RWPE1 (cell line): Measurements from ENCODE around the gene USF2.

ENCODE experiments used
- CTCF ChIA-PET: fragments of 350-600 bp; sonication (Branson Sonifier 250); formaldehyde crosslinking; extraction: SDS; loops from one replicate; lab custom pipeline; 2021; lab: Yijun Ruan, JAX
- POLR2A ChIA-PET: fragments of 400-600 bp; formaldehyde crosslinking; extraction: SDS; loops from one replicate; lab custom pipeline; 2020; ENCODE audit warnings: antibody characterized with exemption; ENCODE audit not compliant: low non-redundant PET; lab: Yijun Ruan, JAX
- DNase-seq: peaks from one replicate; pipeline ENCODE4 v3.0.0; 2012; ENCODE audit warnings: low spot score
- H3K27ac ChIP-seq: fragments of 450-650 bp; 2 replicates; pipeline ENCODE4 v1.5.1; 2017
- TF ChIP-seq, protein P1 (sequence below): fragments of 450-650 bp; conservative IDR thresholded peaks from 2 replicates; pipeline ENCODE4 v1.5.1; 2017; ENCODE audit warnings: low read depth, mild to moderate bottlenecking

USF2 gene

DNA sequence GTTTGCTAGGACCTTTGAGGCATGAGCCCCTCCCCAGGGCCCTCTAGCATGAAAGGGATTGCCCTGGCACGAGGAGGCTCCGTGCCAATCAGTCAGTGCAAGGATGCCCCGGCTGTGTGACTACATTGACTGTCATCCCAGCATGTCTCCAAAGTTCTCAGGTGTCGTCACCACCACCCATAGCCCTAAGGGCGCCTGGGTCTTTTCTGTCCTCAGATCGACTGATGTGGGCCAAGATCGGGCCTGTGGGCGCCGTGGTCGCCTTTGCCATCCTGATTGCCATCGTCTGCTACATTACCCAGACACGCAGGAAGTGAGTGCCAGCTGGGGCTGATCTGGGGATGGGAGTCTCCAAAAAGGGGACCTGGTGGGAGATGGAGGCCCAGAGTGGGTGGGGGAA lies 41.6 kb downstream of the USF2 start:
- TF ChIP-seq, protein P1, sequence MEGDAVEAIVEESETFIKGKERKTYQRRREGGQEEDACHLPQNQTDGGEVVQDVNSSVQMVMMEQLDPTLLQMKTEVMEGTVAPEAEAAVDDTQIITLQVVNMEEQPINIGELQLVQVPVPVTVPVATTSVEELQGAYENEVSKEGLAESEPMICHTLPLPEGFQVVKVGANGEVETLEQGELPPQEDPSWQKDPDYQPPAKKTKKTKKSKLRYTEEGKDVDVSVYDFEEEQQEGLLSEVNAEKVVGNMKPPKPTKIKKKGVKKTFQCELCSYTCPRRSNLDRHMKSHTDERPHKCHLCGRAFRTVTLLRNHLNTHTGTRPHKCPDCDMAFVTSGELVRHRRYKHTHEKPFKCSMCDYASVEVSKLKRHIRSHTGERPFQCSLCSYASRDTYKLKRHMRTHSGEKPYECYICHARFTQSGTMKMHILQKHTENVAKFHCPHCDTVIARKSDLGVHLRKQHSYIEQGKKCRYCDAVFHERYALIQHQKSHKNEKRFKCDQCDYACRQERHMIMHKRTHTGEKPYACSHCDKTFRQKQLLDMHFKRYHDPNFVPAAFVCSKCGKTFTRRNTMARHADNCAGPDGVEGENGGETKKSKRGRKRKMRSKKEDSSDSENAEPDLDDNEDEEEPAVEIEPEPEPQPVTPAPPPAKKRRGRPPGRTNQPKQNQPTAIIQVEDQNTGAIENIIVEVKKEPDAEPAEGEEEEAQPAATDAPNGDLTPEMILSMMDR: no peak
- CTCF ChIA-PET: interaction anchor here (0.6 kb wide), 1 partner anchor 95 kb away, joined by 6 read pairs; no protein-coding TSS in a partner anchor
- no peak overlapping the region for H3K27ac ChIP-seq
- POLR2A ChIA-PET: no interaction called here
- DNase-seq: no peak

DNA sequence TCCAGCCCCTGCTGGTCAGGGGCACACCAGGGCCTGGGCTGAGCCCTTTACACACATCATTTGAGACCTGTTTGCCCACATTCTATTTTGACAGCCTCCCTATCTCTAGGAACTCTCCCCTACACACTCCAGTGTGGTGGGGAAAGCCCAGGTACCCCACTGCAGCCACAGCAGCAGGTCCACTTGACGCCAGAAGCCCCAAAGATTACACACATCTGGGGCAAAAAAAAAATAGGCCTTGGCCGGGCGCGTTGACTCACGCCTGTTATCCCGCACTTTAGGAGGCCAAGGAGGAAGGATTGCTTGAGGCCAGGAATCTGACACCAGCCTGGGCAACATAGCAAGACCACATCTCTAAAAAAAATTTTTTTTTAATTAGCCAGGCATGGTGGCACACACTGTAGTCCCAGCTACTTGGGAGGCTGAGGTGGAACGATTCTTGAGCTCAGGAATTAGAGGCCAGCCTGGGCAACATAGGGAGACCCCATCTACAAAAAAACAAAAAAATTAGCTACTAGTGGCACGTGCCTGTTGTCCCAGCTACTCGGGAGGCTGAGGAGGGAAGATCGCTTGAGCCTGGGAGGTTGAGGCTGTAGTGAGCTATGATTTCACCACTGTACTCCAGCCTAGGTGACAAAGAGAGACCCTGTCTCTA lies 42.2 kb downstream of the USF2 start:
- DNase-seq: no peak
- TF ChIP-seq, protein P1: no peak
- POLR2A ChIA-PET: no interaction called here
- CTCF ChIA-PET: no interaction called here
- H3K27ac ChIP-seq: no peak overlapping the region

DNA sequence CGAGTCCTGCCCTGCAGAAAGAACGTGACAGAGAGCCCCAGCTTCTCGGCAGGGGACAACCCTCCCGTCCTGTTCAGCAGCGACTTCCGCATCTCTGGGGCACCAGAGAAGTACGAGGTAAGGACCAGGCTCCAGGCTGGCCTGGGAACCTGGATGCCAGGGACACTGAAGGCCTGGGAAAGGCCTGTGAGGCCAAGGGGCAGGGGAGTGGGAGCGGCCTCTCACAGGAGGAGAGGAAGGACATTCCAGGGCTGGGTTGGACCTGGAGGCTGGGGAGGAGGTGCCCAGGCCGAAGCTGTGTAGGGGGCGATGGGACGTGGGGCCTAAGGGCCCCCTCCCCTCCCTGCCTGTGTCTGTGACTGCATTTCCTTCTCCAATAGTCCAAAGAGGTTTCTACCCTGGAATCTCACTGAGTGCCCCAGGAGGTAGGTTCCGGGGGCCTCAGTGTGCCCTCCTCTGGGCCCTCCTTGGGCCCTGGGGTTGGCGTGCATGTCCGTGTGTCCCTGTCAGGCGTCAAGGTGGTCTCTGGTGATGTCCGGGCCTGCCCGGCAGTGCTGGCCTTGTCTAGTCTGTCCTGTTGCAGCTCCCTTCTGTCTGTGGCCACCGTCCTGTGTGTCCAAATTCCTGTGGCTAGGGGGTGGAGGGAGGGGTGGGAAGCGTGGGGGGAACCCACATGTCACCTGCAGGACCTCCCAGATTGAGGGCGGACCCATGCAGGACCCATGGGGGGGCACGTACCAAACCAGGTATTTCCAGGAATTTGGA lies 43.3 kb downstream of the USF2 start:
- POLR2A ChIA-PET: interaction anchor here (0.5 kb wide), 1 partner anchor 37 kb away, joined by 4 read pairs; no protein-coding TSS in a partner anchor
- TF ChIP-seq, protein P1: no peak
- H3K27ac ChIP-seq: no peak overlapping the region; the same call in 1 of the 2 replicates
- CTCF ChIA-PET: interaction anchor here (0.6 kb wide), 1 partner anchor 266 kb away, joined by 3 read pairs; no protein-coding TSS in a partner anchor
- DNase-seq: no peak

DNA sequence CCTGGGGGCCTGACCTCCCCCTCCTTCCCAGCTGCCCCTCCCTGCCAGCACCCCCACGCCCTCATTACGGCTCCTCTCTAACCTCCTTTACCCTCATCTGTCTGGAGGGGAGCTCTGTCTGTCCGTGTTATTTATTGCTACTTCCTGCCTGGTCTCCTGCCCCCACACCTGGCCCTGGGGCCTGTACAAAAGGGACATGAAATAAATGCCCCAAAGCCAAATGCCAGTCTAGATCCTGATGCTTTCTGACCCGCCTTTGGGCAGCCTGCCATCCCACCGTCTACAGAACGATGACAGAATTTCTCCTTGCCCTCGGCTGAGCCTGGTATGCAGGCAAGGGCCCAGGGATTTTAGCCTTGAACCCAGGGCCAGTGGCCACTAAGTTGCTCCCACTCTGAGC lies 44.8 kb downstream of the USF2 start:
- DNase-seq: no peak
- TF ChIP-seq, protein P1: no peak
- H3K27ac ChIP-seq: peak overlapping the region; percentile 32
- CTCF ChIA-PET: interaction anchor here (0.6 to 1.4 kb wide), 3 partner anchors 44 to 507 kb away, joined by 3 to 6 read pairs (median 4); no protein-coding TSS in a partner anchor
- POLR2A ChIA-PET: no interaction called here

DNA sequence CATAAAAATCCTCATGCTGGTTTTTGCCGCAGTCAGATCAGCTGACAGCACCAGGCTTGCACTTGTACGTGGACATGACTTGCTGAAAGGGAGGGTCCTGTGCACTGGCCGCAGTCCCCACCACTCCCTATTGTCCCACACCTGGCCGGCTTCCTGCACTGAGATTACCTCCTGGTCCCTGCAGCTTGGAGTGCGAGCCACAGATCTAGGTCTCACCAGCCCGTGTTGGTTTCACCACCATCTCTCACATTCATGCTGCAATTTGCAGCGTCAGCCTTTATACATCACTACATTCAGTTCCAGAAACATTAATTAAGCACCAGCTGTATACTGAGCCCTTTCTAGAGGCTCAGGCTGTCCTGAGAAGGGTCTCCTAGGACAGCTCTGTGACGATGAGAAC lies 45.3 kb downstream of the USF2 start:
- POLR2A ChIA-PET: no interaction called here
- DNase-seq: no peak
- CTCF ChIA-PET: interaction anchor here (0.6 to 1.4 kb wide), 3 partner anchors 44 to 506 kb away, joined by 3 to 6 read pairs (median 4); no protein-coding TSS in a partner anchor
- TF ChIP-seq, protein P1: no peak
- peak overlapping the region; percentile 32 for H3K27ac ChIP-seq

DNA sequence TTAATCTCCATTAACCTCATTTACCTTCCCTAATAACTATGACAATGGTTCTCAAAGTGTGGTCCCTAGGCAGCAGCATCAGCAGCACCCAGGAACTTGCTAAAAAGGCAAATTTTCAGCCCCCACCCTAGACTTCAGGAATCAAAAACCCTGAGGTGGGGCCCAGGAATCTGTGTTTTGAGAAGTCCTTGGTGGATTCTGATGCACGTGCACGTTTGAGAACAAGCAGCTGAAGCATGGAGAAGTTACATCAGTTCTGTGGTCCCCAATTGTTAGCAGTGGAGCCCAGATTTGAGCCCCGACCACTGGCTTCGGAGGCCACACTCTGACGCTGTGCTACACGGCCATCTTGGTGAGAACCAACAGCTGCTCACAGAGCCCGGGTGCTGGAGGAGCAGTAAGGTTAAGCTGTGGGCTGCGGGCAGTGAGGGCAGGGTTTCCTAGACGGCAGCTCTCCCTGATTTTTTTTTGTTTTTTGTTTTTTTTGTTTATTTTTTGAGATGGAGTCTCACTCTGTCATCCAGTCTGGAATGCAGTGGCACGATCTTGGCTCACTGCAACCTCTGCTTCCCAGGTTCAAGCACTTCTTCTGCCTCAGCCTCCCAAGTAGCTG lies 46.2 kb downstream of the USF2 start:
- TF ChIP-seq, protein P1: no peak
- no peak overlapping the region for H3K27ac ChIP-seq
- ChIA-PET POLR2A (no interaction called here), CTCF (interaction anchor here (1.4 kb wide), 2 partner anchors 38 to 45 kb away, joined by 4 read pairs; no protein-coding TSS in a partner anchor)
- DNase-seq: no peak
